WERI-Rb-1 (cell line): ENCODE measurements around the gene ARHGEF39.
A peak's percentile ranks its signal among the peaks of the same experiment; 100 is the strongest.
"Not testable (repeated sequence)": the region's sequence is repeated elsewhere in the genome, so short reads cannot be mapped to it uniquely, and the experiment has no call there.

Experiments
- DNase-seq: peaks from one replicate; pipeline ENCODE4 v3.0.0-alpha.2; 2020
- H3K27ac ChIP-seq: fragments of 250-450 bp; sonication (Bioruptor Pico); 2 replicates; pipeline ENCODE4 v1.5.1; 2020; ENCODE audit warnings: mild to moderate bottlenecking, moderate library complexity
- H3K27me3 ChIP-seq: fragments of 250-450 bp; sonication (Bioruptor Pico); 2 replicates; pipeline ENCODE4 v1.5.1; 2021; ENCODE audit warnings: mild to moderate bottlenecking, low read depth, moderate library complexity; ENCODE audit not compliant: insufficient read depth, severe bottlenecking
- H3K36me3 ChIP-seq: fragments of 250-450 bp; sonication (Bioruptor Pico); 2 replicates; pipeline ENCODE4 v1.5.1; 2020; ENCODE audit warnings: mild to moderate bottlenecking, moderate library complexity
- H3K4me3 ChIP-seq: 2 replicates; pipeline ENCODE4 v1.5.1; 2011; ENCODE audit warnings: low read depth, mild to moderate bottlenecking, control low read depth, low read length
- H3K9me3 ChIP-seq: fragments of 250-450 bp; sonication (Bioruptor Pico); 2 replicates; pipeline ENCODE4 v1.5.1; 2021; ENCODE audit warnings: mild to moderate bottlenecking, moderate library complexity; ENCODE audit not compliant: severe bottlenecking
- TF ChIP-seq, protein P1 (sequence below): IDR thresholded peaks from 2 replicates; pipeline ENCODE4 v1.5.1; 2011; ENCODE audit warnings: low read depth, mild to moderate bottlenecking, control low read depth, inconsistent platforms, low read length

ARHGEF39 gene

DNA sequence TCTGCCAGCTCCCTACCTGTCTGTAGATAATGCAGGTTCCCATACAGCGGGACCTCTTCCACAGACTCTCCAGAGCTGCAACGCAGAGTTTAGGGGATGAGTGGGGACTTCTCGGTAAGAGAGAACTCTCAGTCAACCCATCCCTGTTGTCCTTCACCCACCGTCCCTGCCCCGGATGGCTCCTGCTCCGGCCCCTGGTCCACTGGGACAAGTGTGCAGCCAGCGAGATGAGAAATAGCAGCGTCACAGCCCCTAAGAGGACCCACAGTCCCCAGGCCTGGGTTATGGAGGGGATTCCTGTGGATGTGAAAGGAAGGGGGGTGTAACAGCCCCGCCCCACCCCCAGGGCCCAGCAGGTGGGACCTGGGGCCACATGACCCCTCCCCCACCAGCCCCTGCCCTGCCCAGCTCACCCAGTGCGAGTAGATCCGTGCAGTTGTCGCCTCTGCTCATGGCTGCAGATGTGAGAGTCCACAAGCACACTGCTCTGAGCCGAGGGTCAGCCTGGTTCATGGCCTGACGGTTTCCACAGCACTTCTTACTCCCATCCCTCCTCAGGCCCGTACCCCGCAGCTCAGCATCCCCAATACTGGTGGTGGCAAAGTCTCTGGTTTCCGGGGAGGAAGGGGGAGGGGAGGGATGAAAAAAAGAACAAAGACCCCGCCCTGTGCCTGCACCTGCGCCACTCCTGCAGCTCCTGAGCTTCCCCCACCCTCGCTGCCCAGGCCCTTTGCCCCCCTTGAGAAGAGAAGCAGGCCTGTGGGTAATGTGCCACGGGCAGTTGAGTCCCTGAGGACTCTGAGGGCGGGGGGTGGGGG, 14.4 kb downstream of the ARHGEF39 start, which contains the start of gene SIT1:
SIT1 (minus strand) TSS at position 591 of the 818 bp plus-strand sequence; CDS start at position 513, 78 bp downstream.
- no peak for DNase-seq
- no peaks in the 10 kb centered on the region for H3K36me3 ChIP-seq
- no peaks in the 10 kb centered on the region for H3K9me3 ChIP-seq
- TF ChIP-seq, protein P1, sequence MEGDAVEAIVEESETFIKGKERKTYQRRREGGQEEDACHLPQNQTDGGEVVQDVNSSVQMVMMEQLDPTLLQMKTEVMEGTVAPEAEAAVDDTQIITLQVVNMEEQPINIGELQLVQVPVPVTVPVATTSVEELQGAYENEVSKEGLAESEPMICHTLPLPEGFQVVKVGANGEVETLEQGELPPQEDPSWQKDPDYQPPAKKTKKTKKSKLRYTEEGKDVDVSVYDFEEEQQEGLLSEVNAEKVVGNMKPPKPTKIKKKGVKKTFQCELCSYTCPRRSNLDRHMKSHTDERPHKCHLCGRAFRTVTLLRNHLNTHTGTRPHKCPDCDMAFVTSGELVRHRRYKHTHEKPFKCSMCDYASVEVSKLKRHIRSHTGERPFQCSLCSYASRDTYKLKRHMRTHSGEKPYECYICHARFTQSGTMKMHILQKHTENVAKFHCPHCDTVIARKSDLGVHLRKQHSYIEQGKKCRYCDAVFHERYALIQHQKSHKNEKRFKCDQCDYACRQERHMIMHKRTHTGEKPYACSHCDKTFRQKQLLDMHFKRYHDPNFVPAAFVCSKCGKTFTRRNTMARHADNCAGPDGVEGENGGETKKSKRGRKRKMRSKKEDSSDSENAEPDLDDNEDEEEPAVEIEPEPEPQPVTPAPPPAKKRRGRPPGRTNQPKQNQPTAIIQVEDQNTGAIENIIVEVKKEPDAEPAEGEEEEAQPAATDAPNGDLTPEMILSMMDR, result no peak
- H3K4me3 ChIP-seq, result no peak within 1 kb of the TSS
- no peak within 1 kb of the TSS for H3K27ac ChIP-seq
- no peaks in the 10 kb centered on the region for H3K27me3 ChIP-seq

DNA sequence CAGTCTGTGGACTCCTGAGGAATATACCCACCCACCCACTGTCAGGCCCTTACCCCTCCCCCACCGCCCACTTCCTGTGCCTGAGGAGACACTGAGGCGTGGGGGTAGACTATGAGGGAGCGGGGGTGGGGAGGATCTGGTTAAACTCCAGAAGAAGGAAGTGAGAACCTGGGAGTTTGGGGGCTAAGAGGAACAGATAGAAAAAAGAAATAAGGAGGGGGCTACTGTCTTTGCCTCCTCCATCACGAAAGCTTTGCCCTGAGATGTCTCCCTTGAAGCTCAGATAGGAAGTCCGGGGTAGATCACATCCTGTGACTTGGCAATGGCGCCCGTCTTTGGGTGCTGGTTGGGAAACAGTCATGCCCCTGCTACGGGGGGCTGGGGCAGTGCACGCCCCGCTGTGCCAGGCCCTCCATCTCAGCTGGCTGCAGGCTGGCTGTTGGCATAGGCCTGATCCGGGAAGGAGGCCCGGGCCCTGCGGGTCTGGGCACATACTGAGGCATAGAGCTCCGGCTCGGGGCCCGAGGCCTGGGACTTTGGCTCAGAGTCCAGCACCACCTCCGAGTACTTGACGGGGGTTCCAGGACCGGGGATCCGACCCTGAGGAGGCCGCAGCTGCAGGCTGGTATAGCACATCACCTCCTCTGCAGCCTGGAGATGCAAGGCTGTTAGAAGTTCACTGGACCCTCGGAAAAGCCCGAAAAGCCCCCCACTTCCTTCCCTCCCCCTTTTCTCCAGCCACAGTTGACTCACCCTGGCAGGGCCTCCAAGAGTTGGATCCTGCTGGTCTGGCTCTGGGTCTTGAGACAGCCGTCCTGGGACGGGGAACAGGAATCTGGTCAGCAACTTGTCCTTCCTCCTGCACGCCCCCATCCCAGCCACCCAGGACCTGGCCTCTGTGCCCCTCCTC, 15.3 kb downstream of the ARHGEF39 start:
- H3K27ac ChIP-seq, result no peak overlapping the region

DNA sequence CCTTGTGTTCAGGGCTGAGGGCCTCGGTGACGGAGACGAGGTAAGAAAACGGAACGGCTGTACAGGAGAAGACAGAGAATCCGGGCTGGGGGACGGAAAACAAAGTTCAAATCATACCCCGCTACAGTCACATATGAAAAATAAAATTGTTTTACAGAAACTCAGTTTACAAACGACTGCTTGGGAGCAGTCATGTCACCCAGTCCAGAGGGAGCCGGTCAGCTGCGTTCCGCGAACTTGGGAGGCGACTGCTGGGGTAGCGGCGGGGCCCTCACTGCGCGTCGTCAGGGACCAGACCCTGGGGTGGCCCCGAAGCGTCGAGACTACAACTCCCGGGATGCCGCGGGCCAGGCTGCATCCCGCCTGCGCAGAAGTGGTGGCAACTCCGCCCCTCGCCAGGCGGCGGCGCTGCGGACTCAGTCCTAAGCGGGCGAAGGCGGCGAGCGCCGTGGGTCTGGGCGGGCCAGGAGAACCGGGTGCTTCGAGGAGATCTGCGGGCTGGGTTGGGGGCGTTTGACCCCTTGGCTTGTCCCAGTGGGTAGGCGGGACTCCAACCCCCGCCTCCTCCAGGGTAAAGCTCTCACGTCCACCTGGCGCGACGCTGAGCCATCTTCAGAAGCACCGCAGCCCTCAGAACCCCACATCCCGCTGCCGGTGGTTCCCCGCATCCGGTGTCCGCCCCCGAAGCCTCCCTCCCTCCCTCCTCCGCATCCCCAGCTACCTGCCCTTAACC, 18.3 kb downstream of the ARHGEF39 start:
- TF ChIP-seq, protein P1, result peak; percentile 93
- no peaks in the 10 kb centered on the region for H3K9me3 ChIP-seq
- no peaks in the 10 kb centered on the region for H3K27me3 ChIP-seq
- DNase-seq, result peak; percentile 92
- H3K36me3 ChIP-seq, result no peaks in the 10 kb centered on the region
- H3K4me3 ChIP-seq, result peak overlapping the region; percentile 81
- peak overlapping the region; percentile 74 for H3K27ac ChIP-seq

More for the DNA sequence above, 15.3 kb downstream of the ARHGEF39 start:
- Histone ChIP-seq H3K27me3 (no peaks in the 10 kb centered on the region), H3K36me3 (no peaks in the 10 kb centered on the region), H3K9me3 (no peaks in the 10 kb centered on the region), H3K4me3 (no peak overlapping the region)
- DNase-seq, result no peak
- TF ChIP-seq, protein P1, result no peak

DNA sequence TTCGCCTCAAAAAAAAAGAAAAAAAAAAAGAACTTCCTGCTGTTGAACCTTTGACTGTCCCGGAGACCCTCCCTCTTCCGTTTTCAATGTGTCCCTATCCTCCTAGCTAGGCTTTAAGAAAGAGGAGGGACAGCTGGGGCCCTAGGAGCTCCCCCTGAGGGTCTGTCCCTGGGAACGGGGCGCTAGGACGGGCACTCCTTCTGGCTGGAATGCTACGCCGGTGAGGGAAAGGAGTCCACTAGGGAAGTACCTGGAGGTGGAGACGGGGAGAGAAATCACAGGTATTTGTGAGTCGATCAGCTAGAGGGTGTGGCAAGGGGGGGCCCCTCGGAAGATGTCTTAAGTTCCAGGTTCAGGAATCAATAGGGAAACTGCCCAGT, 18.9 kb downstream of the ARHGEF39 start:
- peak overlapping the region; percentile 81 for H3K4me3 ChIP-seq
- no peaks in the 10 kb centered on the region for H3K9me3 ChIP-seq
- peak; percentile 53 for DNase-seq
- TF ChIP-seq, protein P1, result 0 out of 2 replicates have a peak, but pooled peaks have one; percentile 27
- H3K27ac ChIP-seq, result peak overlapping the region; percentile 74
- H3K36me3 ChIP-seq, result no peaks in the 10 kb centered on the region
- no peaks in the 10 kb centered on the region for H3K27me3 ChIP-seq

DNA sequence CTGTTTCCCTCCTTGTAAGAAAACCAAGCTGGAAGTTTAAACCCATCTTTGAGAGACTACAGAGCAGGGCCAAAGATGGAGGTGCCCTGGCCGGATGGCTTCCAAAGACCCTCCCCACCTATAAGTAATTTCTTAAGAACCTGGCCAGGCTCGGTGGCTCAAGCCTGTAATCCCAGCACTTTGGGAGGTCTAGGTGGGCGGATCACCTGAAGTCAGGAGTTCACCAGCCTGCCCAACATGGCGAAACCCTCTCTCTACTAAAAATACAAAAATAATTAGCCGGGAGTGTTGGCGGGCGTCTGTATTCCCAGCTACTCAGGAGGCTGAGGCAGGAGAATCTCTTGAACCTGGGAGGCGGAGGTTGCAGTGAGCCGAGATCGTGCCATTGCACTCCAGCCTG, 19.3 kb downstream of the ARHGEF39 start:
- H3K9me3 ChIP-seq, H3K27me3 ChIP-seq, H3K36me3 ChIP-seq, DNase-seq: not testable (repeated sequence)
- H3K4me3 ChIP-seq, result peak overlapping the region; percentile 81
- H3K27ac ChIP-seq, result peak overlapping the region; percentile 74
